GM19467 (cell line): ENCODE results near the gene KCNH6.

Experiments
- ATAC-seq: cut with Tn5 transposase; IDR thresholded peaks from one replicate; pipeline ENCODE4 v1.9.1; 2021; ENCODE audit warnings: mild to moderate bottlenecking, moderate library complexity; ENCODE audit not compliant: unreplicated experiment

Gene KCNH6

DNA sequence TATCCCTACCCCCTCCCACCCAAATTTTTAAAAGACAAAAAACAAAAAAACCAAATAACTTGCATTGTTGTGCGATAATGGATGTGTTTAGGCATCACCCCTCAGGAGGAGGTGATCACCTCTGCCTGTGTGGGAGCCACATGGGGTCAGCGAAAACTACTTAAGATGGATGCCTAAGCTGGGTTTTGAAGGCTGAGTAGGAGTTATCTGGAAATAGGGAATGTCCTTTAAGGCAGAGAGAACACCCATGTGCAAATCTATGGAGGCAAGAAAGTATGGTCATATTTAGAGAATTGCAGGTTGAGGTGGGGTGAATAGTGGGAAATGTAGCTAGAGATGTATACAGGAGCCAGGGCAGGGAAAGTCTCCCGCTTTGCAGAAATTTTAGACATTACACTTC is 72.0 kb downstream of the KCNH6 start:
- ATAC-seq: no peak
